ENCODE data around the gene ATXN7L2. TPM values are rescaled to one million over a fixed set of nuclear protein-coding genes. Genes with fewer than 3 reads are reported as not detected.
A peak's percentile ranks its signal among the peaks of the same experiment; 100 is the strongest.

Gene ATXN7L2
- total RNA-seq, 1 experiment from 2014 or later: 17.3 TPM

DNA sequence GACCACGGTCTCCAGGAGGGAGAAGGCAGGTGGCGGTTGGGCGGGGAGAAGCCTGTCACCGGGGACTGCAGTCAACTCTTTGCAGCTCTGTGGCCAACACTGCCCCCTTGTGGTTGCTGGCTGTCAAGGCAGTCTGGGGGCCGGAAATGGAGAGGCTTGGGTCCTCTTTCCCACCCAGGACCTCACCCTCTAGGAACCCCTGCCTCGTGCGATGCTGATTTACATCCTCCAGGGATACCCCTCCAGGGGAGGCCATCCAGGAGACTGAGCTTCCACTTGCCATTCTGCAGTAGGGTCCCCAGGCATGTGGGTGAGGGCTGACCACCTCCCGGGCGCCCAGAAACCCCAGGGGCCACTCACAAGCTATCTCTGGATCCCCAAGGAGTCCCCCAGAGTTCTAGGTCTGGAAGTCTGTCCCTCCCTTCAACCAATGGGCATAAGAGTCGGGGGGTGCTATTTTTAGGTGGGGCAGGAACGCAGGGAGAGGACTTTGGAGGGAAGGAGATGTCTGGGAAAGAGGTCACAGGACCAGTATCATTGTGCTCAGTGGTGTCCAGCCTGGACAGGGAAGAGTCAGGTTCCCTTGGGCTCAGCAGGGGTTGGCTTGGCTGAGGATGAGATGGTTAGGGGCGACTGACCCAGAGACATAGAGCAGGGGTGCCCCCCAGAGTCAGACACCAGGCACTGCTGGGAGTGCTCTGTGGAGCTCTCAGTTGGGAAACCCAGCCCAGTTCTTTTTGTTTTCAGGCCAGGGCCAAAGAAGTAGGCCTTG is 48.8 kb downstream of the ATXN7L2 start:
- no peak overlapping the region for H3K27ac ChIP-seq (ENCODE audit: insufficient read length, low read depth, low read length)

More for the DNA sequence above, 48.8 kb downstream of the ATXN7L2 start:
- Histone ChIP-seq H3K23me2 (ENCODE audit: insufficient read length, low read depth, low read length, poor library complexity, severe bottlenecking) (peaks cover 4% of the 10 kb centered on the region), H2AK5ac (ENCODE audit: insufficient read length, low read length) (no peak overlapping the region), H3K9ac (ENCODE audit: extremely low read depth, insufficient read length, low read length) (no peak overlapping the region), H3K23ac (ENCODE audit: insufficient read length, low read depth, low read length) (no peak overlapping the region), H3K79me1 (ENCODE audit: insufficient read depth, low read depth, low read length, poor library complexity, severe bottlenecking) (no peaks in the 10 kb centered on the region), H2BK120ac (ENCODE audit: low read depth, low read length, poor library complexity, severe bottlenecking) (no peak overlapping the region), H2BK12ac (ENCODE audit: insufficient read length, low read depth, low read length) (no peak overlapping the region), H3K56ac (ENCODE audit: insufficient read length, low read depth, low read length) (no peak overlapping the region), H3K27me3 (ENCODE audit: insufficient read depth, low read length) (no peaks in the 10 kb centered on the region), H3K79me2 (ENCODE audit: insufficient read depth, low read length) (no peaks in the 10 kb centered on the region), H3K4ac (ENCODE audit: low read depth, low read length) (no peak overlapping the region), H4K20me1 (ENCODE audit: control insufficient read depth, insufficient read depth, insufficient read length) (no peaks in the 10 kb centered on the region), H4K5ac (ENCODE audit: insufficient read length, low read depth, low read length) (no peak overlapping the region), H2BK5ac (ENCODE audit: insufficient read length, low read length) (no peak overlapping the region), H3K14ac (ENCODE audit: insufficient read depth, low read length) (no peak overlapping the region), H4K91ac (ENCODE audit: insufficient read length, low read depth, low read length) (no peak overlapping the region), H3K18ac (ENCODE audit: insufficient read length, low read depth, low read length) (peak overlapping the region; percentile 22), H3T11ph (ENCODE audit: low read length) (no peak overlapping the region), H3K9me3 (ENCODE audit: control insufficient read depth, low read depth, low read length) (no peaks in the 10 kb centered on the region), H2AFZ (ENCODE audit: low read length) (no peak overlapping the region), H2BK15ac (ENCODE audit: low read depth, low read length) (no peak overlapping the region), H3K4me1 (ENCODE audit: insufficient read depth, low read length) (no peaks in the 10 kb centered on the region), H2BK20ac (ENCODE audit: low read depth, low read length, poor library complexity, severe bottlenecking) (no peak overlapping the region), H3K4me2 (ENCODE audit: insufficient read depth, insufficient read length, low read length) (peak overlapping the region; percentile 21), H4K8ac (replicated peaks; ENCODE audit: insufficient read length, low read depth, low read length) (no peak overlapping the region)
- H3K27ac Mint-ChIP-seq: peak overlapping the region in 2 of 3 experiments; percentile 21 to 87; a peak in 3 of 7 replicates
- peak; percentile 91 for DNase-seq
- peaks cover 4 to 8% of the 10 kb centered on the region in 2 experiments for H3K4me1 Mint-ChIP-seq
- no peaks in the 10 kb centered on the region; a peak in 1 of 5 replicates for H3K9me3 Mint-ChIP-seq
- H3K4me3 Mint-ChIP-seq: peak overlapping the region; percentile 31 to 39; a peak in 2 of 5 replicates
- WGBS (ENCODE audit: extremely low coverage, insufficient read length, low lambda C conversion rate): no CpG with 5 or more reads among the region's 12 CpGs
- no peaks in the 10 kb centered on the region for H3K36me3 Mint-ChIP-seq (ENCODE audit: insufficient read depth in 1 of 3, low read depth in 3 of 3)
- H3K27me3 Mint-ChIP-seq (ENCODE audit: low read depth): peaks cover 10% of the 10 kb centered on the region
- TF ChIP-seq CTCF (conservative IDR thresholded peaks at IDR 0.05): peak; percentile 83

All from H9 (cell line).